ENCODE data around the gene SIK3. TPM values are rescaled to one million over a fixed set of nuclear protein-coding genes. Genes with fewer than 3 reads are reported as not detected.

The SIK3 gene
- total RNA-seq, 1 experiment from 2014 or later: 31.4 TPM

DNA sequence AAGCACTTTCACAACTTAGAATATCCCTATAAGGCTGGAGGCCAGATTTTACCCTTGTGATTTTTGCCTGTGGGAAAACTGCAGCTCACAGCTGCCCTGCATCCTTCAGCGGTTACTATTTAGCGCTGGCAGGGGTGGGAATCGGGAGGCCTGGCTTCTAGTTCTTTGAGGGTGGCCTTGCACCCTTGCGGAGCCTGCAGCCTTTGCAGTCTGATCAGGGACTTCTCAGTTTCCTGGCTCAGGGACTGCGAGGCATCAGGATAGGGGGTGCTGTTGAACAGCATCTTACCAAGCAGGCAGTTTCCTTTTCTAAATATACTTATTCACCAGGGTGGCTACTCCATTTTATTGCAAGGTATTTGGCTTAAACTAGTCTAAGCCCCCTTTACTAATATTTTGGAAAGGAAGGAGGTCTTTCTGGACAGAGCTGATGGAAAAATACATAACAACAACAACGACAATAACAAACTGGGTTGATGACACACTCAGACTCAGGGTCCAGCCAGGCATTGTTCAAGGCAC lies 257.9 kb downstream of the SIK3 start:
- peaks cover under 1% of the 10 kb centered on the region for H3K27me3 Mint-ChIP-seq (ENCODE audit: low read depth)
- Histone ChIP-seq H2BK12ac (ENCODE audit: insufficient read length, low read depth, low read length) (no peak overlapping the region), H2BK5ac (ENCODE audit: insufficient read length, low read length) (no peak overlapping the region), H2AK5ac (ENCODE audit: insufficient read length, low read length) (no peak overlapping the region), H3T11ph (ENCODE audit: low read length) (no peak overlapping the region), H3K18ac (ENCODE audit: insufficient read length, low read depth, low read length) (no peak overlapping the region), H3K4me1 (ENCODE audit: insufficient read depth, low read length) (no peaks in the 10 kb centered on the region), H3K23ac (ENCODE audit: insufficient read length, low read depth, low read length) (no peak overlapping the region), H3K4ac (ENCODE audit: low read depth, low read length) (no peak overlapping the region), H3K4me2 (ENCODE audit: insufficient read depth, insufficient read length, low read length) (no peak overlapping the region), H2AFZ (ENCODE audit: low read length) (no peak overlapping the region), H4K91ac (ENCODE audit: insufficient read length, low read depth, low read length) (no peak overlapping the region), H3K27me3 (ENCODE audit: insufficient read depth, low read length) (no peaks in the 10 kb centered on the region), H2BK15ac (ENCODE audit: low read depth, low read length) (no peak overlapping the region), H4K20me1 (ENCODE audit: control insufficient read depth, insufficient read depth, insufficient read length) (no peaks in the 10 kb centered on the region), H3K9ac (ENCODE audit: extremely low read depth, insufficient read length, low read length) (no peak overlapping the region), H3K9me3 (ENCODE audit: control insufficient read depth, low read depth, low read length) (no peaks in the 10 kb centered on the region), H2BK20ac (ENCODE audit: low read depth, low read length, poor library complexity, severe bottlenecking) (no peak overlapping the region), H3K27ac (ENCODE audit: insufficient read length, low read depth, low read length) (no peak overlapping the region), H3K79me1 (ENCODE audit: insufficient read depth, low read depth, low read length, poor library complexity, severe bottlenecking) (no peaks in the 10 kb centered on the region), H3K56ac (ENCODE audit: insufficient read length, low read depth, low read length) (no peak overlapping the region), H2BK120ac (ENCODE audit: low read depth, low read length, poor library complexity, severe bottlenecking) (no peak overlapping the region), H3K79me2 (ENCODE audit: insufficient read depth, low read length) (no peaks in the 10 kb centered on the region), H4K5ac (ENCODE audit: insufficient read length, low read depth, low read length) (no peak overlapping the region), H3K23me2 (ENCODE audit: insufficient read length, low read depth, low read length, poor library complexity, severe bottlenecking) (peaks cover 5% of the 10 kb centered on the region), H4K8ac (replicated peaks; ENCODE audit: insufficient read length, low read depth, low read length) (no peak overlapping the region), H3K14ac (ENCODE audit: insufficient read depth, low read length) (no peak overlapping the region)
- no peaks in the 10 kb centered on the region for H3K9me3 Mint-ChIP-seq
- H3K27ac Mint-ChIP-seq: 0 out of 7 replicates have a peak overlapping the region, but pooled peaks of 1 of the 3 experiments have one; percentile 34
- H3K36me3 Mint-ChIP-seq (ENCODE audit: insufficient read depth in 1 of 3, low read depth in 3 of 3): peaks cover 3 to 21% (median 17%) of the 10 kb centered on the region in 3 experiments; a peak in 6 of 7 replicates
- WGBS (ENCODE audit: extremely low coverage, insufficient read length, low lambda C conversion rate): no CpG with 5 or more reads among the region's 6 CpGs
- peaks cover 34 to 37% of the 10 kb centered on the region in 2 experiments for H3K4me1 Mint-ChIP-seq
- DNase-seq: peak; percentile 50
- no peak overlapping the region for H3K4me3 Mint-ChIP-seq
- TF ChIP-seq, protein P1, sequence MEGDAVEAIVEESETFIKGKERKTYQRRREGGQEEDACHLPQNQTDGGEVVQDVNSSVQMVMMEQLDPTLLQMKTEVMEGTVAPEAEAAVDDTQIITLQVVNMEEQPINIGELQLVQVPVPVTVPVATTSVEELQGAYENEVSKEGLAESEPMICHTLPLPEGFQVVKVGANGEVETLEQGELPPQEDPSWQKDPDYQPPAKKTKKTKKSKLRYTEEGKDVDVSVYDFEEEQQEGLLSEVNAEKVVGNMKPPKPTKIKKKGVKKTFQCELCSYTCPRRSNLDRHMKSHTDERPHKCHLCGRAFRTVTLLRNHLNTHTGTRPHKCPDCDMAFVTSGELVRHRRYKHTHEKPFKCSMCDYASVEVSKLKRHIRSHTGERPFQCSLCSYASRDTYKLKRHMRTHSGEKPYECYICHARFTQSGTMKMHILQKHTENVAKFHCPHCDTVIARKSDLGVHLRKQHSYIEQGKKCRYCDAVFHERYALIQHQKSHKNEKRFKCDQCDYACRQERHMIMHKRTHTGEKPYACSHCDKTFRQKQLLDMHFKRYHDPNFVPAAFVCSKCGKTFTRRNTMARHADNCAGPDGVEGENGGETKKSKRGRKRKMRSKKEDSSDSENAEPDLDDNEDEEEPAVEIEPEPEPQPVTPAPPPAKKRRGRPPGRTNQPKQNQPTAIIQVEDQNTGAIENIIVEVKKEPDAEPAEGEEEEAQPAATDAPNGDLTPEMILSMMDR (conservative IDR thresholded peaks at IDR 0.05): peak; percentile 45; the same call in 2 of the 3 replicates
